ENCODE measurements around the gene GLOD4.
A peak's percentile ranks its signal among the peaks of the same experiment; 100 is the strongest.
"Not testable (repeated sequence)": the region's sequence is repeated elsewhere in the genome, so short reads cannot be mapped to it uniquely, and the experiment has no call there.

The GLOD4 gene

DNA sequence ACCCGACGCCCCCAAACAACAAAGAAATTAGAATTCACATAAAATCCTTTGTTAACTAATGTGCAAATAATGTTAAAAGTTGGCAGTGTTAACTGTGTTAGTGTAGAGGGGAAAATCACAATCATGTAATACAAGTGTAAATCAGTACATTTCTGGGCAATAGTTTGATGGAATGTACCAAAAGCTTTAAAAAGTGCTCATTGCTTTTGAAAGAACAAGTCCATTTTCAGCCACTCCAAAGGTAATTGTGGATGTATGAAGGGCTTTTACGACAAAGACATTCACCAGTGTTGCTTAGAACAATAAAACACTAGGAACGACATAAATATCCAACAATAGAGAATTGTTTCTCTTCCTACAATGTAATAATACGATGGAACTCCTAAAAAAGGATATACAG is 9.1 kb downstream of the GLOD4 start:
- no peak for DNase-seq

DNA sequence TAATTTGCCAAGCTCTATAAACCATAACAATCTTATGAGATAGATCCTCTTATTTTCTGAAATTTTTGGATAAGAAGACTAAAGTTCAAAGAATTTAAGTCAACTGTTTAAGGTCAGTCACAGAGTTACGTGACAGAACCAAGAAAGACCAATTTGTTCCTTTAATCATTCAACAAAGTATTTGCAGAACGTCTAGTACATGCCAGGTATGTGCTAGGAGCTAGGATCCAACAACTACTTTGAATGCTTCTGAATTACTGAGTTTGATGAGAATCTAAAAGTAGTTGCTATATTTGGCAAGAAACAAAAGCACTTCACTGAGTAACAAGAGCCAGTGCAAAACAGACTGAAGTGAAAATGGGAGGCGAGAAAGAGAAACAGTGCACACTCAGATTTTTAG is 15.0 kb downstream of the GLOD4 start:
- no peak for DNase-seq

GRCh38 chr17:760371-760770 is 21.7 kb downstream of the GLOD4 start:
- no peak for DNase-seq

- DNase-seq, result no peak
Observed at GRCh38 chr17:759964-760363, 22.1 kb downstream of the GLOD4 start.

DNA sequence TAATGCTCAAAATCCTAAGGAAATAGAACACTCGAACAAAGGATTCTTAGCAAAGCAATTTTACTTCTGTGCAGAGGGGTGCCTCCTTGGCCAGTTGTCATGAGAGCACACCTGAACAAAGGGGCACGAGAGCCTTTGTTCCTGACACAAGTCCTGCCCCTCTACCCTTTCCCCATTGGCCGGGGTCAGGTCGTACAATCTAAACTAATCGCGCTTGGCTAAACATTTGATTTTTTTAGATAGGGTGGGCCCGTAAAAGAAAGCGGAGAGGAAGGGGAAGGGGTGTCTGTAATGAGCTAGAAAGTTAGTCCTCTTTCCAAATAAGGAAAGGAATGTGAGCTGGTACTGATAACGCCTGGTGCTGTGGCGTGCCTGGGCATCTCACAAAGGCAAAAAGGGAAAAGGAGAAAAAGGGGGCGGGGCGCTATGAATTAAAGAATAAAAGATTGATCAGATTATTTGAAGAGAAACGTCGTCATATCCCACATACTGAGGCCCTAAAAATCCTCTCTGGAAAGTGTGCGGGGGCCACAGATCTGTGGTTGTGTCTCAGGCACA is 26.0 kb downstream of the GLOD4 start:
- not testable (repeated sequence) for DNase-seq

GRCh38 chr17:755319-755961 is 26.6 kb downstream of the GLOD4 start:
- not testable (repeated sequence) for DNase-seq

- DNase-seq, result no peak
Observed at GRCh38 chr17:753418-753817, 28.7 kb downstream of the GLOD4 start.

GRCh38 chr17:752620-753219 is 29.4 kb downstream of the GLOD4 start:
- no peak for DNase-seq

GRCh38 chr17:752002-752619 is 30.0 kb downstream of the GLOD4 start, which contains the start of gene GEMIN4:
GEMIN4 (minus strand) TSS chr17:752264; CDS start chr17:752142, 122 bp downstream.
- peak; percentile 42 for DNase-seq

DNA sequence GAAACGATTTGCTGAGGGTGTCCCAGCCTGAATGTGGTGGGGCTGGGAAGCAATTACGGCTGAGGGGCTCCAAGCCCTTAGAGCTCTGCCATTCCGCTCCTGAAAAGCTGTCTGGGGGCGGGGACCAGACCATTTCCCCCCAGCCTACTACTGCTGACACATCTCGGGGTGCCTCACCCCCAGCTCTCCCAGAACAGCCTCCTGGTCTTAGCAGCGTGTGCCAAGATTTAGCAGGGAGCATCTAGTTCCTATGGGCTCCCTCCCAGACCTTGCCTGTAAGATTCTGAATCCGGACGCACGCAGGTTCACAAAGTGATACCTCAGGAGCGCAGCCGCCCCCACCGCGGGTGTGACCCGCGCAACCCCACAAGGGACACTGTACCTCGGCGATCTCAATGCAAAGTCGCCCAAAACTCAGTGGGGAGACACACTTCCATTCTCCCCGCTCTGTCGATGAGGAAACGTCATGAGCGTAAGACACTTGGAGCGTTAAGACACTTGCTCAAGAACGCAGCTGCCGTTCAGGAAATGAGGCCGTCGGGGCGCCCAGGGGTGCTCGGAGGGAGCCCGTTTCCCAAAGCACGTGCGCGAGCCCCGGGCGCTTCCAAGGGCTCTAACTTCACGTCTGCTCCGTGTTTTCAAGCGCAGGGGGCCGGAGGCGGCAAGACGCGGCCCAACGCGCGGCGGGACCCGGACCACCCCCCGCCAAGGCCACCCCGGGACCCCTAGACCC is 30.6 kb downstream of the GLOD4 start:
- DNase-seq, result no peak

DNA sequence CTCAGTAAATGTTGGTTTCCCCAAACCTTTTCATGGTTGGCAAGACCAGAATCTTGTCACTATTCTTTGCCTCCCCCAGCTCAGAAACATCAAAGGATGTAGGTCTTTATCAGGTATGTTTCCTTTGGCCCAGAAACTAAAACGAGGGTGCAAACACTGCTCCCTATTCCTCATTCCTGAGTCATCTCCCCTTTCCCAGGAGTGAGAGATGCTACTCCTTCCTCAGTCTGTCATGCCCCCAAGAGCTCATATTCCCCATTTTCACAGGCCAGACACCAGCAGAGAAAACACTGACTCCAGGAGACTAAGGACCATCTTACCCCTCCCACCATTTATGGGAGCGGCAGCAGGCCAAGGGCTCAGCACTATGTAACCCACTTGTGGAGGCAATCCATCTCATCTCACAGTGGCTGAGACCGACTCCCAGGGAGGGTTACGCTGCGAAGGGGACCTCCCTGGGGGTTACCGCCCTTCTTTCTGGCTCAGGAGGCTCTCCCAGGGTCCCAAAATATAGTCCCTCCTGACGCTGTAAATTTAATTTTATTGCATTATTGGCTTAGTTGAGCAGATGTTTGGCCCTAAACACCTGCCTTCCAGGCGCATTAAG is 31.5 kb downstream of the GLOD4 start:
- no peak for DNase-seq

- DNase-seq, result not testable (repeated sequence)
Observed at GRCh38 chr17:749359-749758, 32.7 kb downstream of the GLOD4 start.

DNA sequence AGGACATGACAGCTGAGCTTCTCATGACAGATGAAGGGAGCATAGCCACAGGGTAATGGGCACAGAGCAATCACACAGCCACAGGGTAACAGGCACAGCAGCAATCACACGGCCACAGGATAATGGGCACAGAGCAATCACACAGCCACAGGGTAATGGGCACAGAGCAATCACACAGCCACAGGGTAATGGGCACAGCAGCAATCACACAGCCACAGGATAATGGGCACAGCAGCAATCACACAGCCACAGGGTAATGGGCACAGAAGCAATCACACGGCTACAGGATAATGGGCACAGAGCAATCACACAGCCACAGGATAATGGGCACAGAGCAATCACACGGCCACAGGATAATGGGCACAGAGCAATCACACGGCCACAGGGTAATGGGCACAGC is 33.5 kb downstream of the GLOD4 start:
- DNase-seq, result not testable (repeated sequence)

- no peak for DNase-seq
Observed at GRCh38 chr17:746783-747629, 35.1 kb downstream of the GLOD4 start.

- no peak for DNase-seq
Observed at GRCh38 chr17:746181-746580, 35.9 kb downstream of the GLOD4 start.

- no peak for DNase-seq
Observed at GRCh38 chr17:745406-745805, 36.7 kb downstream of the GLOD4 start.

GRCh38 chr17:744937-745336 is 37.1 kb downstream of the GLOD4 start:
- no peak for DNase-seq

- DNase-seq, result no peak
Observed at GRCh38 chr17:743139-743538, 38.9 kb downstream of the GLOD4 start.

DNA sequence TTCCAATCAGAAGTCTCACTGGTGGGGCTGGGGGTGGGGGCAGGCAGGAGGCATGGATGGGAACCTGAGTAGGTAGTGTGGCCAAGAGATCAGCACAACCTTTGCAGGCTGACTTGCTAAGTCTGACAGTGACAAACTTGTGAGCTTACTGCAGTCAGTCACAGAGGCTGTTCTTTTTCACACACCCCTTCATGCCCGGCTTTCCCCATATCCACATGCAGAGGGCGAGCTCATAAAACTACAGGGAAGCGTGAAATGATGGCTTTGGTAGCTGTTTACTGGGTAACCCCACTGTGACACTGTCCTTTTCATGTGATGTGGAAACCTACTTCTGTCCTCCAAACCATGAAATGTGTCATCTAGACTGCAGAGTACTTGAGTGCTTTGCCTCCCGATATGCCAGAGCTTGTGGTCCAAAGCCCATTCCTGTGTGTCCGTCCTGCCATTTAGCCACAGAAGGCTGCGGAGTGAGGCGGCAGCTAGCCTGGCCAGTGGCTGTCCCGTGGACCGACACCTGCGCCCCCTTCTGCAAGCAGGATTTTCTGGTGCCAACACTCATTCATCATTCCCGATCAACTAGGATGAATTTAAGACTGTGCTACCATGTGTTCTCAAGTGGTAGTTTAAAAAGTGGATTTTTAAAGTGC is 39.8 kb downstream of the GLOD4 start:
- DNase-seq, result no peak

GRCh38 chr17:740240-741017 is 41.7 kb downstream of the GLOD4 start:
- no peak for DNase-seq

All from cortex of kidney (tissue), 1 donor.